K562 (cell line): ENCODE measurements around the gene PCDHGA7. TPM values are rescaled to one million over a fixed set of nuclear protein-coding genes. Genes with fewer than 3 reads are reported as not detected.
A peak's percentile ranks its signal among the peaks of the same experiment; 100 is the strongest.
"Not testable (repeated sequence)": the region's sequence is repeated elsewhere in the genome, so short reads cannot be mapped to it uniquely, and the experiment has no call there.

ENCODE experiments used
- ATAC-seq: fragments of 200-7000 bp; cut with Tn5 transposase; 3 replicates; pipeline ENCODE4 v1.9.1; 2020; ENCODE audit warnings: moderate library complexity
- BruUV-seq: library from RNA; stranded (reverse); fragments of 400-500 nt; replicated peaks from 2 replicates; lab custom pipeline; 2021; lab: Mats Ljungman, UMichigan
- CTCF ChIA-PET: fragments of 300-600 bp; formaldehyde crosslinking; extraction: SDS; loops from one replicate; lab custom pipeline; 2021; ENCODE audit warnings: low intra/inter-chr PET ratio; lab: Yijun Ruan, JAX
- POLR2A ChIA-PET: fragments of 300-600, 350-650 bp; sonication (Branson Sonifier 250); formaldehyde crosslinking; extraction: SDS; loops from one replicate; lab custom pipeline; 2021; ENCODE audit warnings: antibody characterized with exemption, inconsistent platforms; lab: Yijun Ruan, JAX
- DNase-seq, 4 experiments: peaks; one replicate each; pipeline versions ENCODE4 v3.0.0 to v3.0.0-alpha.2; 2011 to 2018; ENCODE audit warnings: low spot score in 3 of 4, mixed read lengths in 3 of 4; ENCODE audit errors: extremely low read depth in 1 of 4
- FAIRE-seq: peaks from 2 replicates; lab custom pipeline; 2011; peaks lifted over from hg19 to GRCh38; lab: Jason Lieb, UNC
- H2AFZ ChIP-seq: 2 replicates; pipeline ENCODE4 v1.6.0; 2011; ENCODE audit warnings: low read depth, low read length, control low read depth, inconsistent platforms
- H3K27ac ChIP-seq: fragments of 200-600 bp; 3 replicates; pipeline ENCODE4 v1.8.0; 2011; ENCODE audit warnings: low read depth, mild to moderate bottlenecking, control low read depth, inconsistent platforms, low read length, moderate library complexity, mixed read lengths; ENCODE audit errors: extremely low read depth
- H3K27me3 ChIP-seq, 2 experiments: fragments of 300-600 bp in 1 of 2; 2 replicates in 1 of 2; 3 replicates in 1 of 2; pipeline versions ENCODE4 v1.6.0 to v1.8.0; 2011; ENCODE audit warnings: inconsistent platforms in 2 of 2, low read length in 2 of 2, mild to moderate bottlenecking in 1 of 2, mixed read lengths in 1 of 2, moderate library complexity in 1 of 2; ENCODE audit not compliant: control insufficient read depth in 2 of 2, insufficient read depth in 2 of 2
- H3K36me3 ChIP-seq: fragments of 300-600 bp; 3 replicates; pipeline ENCODE4 v1.8.0; 2011; ENCODE audit warnings: mild to moderate bottlenecking, low read length, inconsistent platforms; ENCODE audit not compliant: control insufficient read depth, insufficient read depth
- H3K4me1 ChIP-seq, 2 experiments: fragments of 200-600 bp in 1 of 2; replicated peaks in 1 of 2; 2 replicates in 1 of 2; 3 replicates in 1 of 2; pipeline versions ENCODE4 v1.5.1 to v1.8.0; 2011; ENCODE audit warnings: inconsistent platforms in 2 of 2, low read length in 2 of 2, mild to moderate bottlenecking in 1 of 2, mixed read lengths in 1 of 2, moderate library complexity in 1 of 2; ENCODE audit not compliant: control insufficient read depth in 2 of 2, insufficient read depth in 2 of 2
- H3K4me2 ChIP-seq: 2 replicates; pipeline ENCODE4 v1.6.1; 2011; ENCODE audit warnings: low read length, control low read depth, inconsistent platforms, mixed read lengths; ENCODE audit not compliant: insufficient read depth
- H3K4me3 ChIP-seq: fragments of 200-600 bp; sonication (generic), shearing (Covaris generic); 2 replicates; pipeline ENCODE4 v1.5.1; 2016; ENCODE audit warnings: control low read depth, inconsistent platforms
- H3K79me2 ChIP-seq: fragments of 200-600 bp; 3 replicates; pipeline ENCODE4 v1.8.0; 2011; ENCODE audit warnings: low read length, inconsistent platforms; ENCODE audit not compliant: control insufficient read depth, insufficient read depth
- H3K9ac ChIP-seq, 2 experiments: 2 replicates each; pipeline versions ENCODE4 v1.6.0 to v1.6.1; 2011; ENCODE audit warnings: low read depth in 2 of 2, low read length in 2 of 2, control low read depth in 1 of 2, inconsistent platforms in 1 of 2, mild to moderate bottlenecking in 1 of 2, mixed read lengths in 1 of 2; ENCODE audit not compliant: insufficient read depth in 1 of 2
- H3K9me1 ChIP-seq: one replicate; pipeline ENCODE4 v1.6.0; 2011; ENCODE audit warnings: inconsistent platforms, mild to moderate bottlenecking, low read length, moderate library complexity; ENCODE audit not compliant: control insufficient read depth, insufficient read depth
- H3K9me3 ChIP-seq: replicated peaks from 2 replicates; pipeline ENCODE4 v1.5.1; 2011; ENCODE audit warnings: low read depth, low read length, inconsistent platforms; ENCODE audit not compliant: control insufficient read depth, insufficient read depth
- H4K20me1 ChIP-seq: replicated peaks from 2 replicates; pipeline ENCODE4 v1.6.1; 2011; ENCODE audit warnings: low read length, inconsistent platforms, mixed read lengths; ENCODE audit not compliant: control insufficient read depth, insufficient read depth
- WGBS: fragments of 100-300 bp; shearing (Covaris generic); methylation state at CpG from one replicate; pipeline ENCODE4 v1.1.6; 2016; ENCODE audit warnings: low coverage, mixed read lengths; ENCODE audit not compliant: insufficient coverage; ENCODE audit errors: missing lambda C conversion rate; 5-methylcytosine and 5-hydroxymethylcytosine counted together
- in situ Hi-C: fragments of 300-500 bp; cut with MboI; formaldehyde crosslinking; loops from 4 replicates; pipeline ENCODE4 v1.15.0; 2018; ENCODE audit warnings: inconsistent platforms, mixed read lengths
- intact Hi-C: fragments of 100-400 bp; cut with micrococcal nuclease; formaldehyde crosslinking; loops from 2 replicates; pipeline ENCODE4 v1.14.2; 2022
- polyA plus RNA-seq, 8 experiments: library from polyadenylated mRNA; depleted of rRNA in 4 of 8; stranded (reverse) in 5 of 8; unstranded in 3 of 8; fragments of >200 nt; fragmentation: Nextera tagmentation in 2 of 8; fragmentation: Illumina TruSeq in 1 of 8; extraction: Ambion mirVana in 2 of 8; extraction: Trizol in 1 of 8; gene quantifications; 2 replicates each; pipeline versions ENCODE4 v1.2.1 to v1.2.3, GENCODE V29; 2011 to 2014; ENCODE audit warnings: inconsistent platforms in 1 of 8, missing spikeins in 1 of 8
- total RNA-seq, 7 experiments: library from RNA; depleted of rRNA in 6 of 7; stranded (reverse); fragments of >200 nt in 6 of 7; fragmentation: Illumina TruSeq in 2 of 7; extraction: Trizol in 2 of 7; gene quantifications; 2 replicates each; pipeline versions ENCODE4 v1.2.1 to v1.2.3, GENCODE V29; 2011 to 2021; ENCODE audit warnings: low replicate concordance in 1 of 7
- TF ChIP-seq, protein P1 (sequence below), 3 experiments: IDR thresholded peaks in 2 of 3; conservative IDR thresholded peaks in 1 of 3; 2 replicates each; pipeline ENCODE4 v1.5.1; 2011 to 2012; ENCODE audit warnings: low read length in 3 of 3, mild to moderate bottlenecking in 3 of 3, control low read depth in 2 of 3, improper control_type of control experiment in 1 of 3, inconsistent platforms in 1 of 3, low read depth in 1 of 3, mixed read lengths in 1 of 3, moderate library complexity in 1 of 3; ENCODE audit not compliant: insufficient read depth in 2 of 3
- TF ChIP-seq, protein P2 (sequence below): fragments of 450-650 bp; IDR thresholded peaks from 2 replicates; pipeline ENCODE4 v1.6.1; 2016
- TF ChIP-seq, protein P3 (sequence below): IDR thresholded peaks from 2 replicates; pipeline ENCODE4 v1.6.1; 2011; ENCODE audit warnings: borderline replicate concordance, low read depth, mild to moderate bottlenecking, moderate library complexity, low read length; ENCODE audit not compliant: insufficient read depth, poor library complexity, severe bottlenecking

Gene PCDHGA7
- total and polyA plus RNA-seq, 9 of the 15 experiments (the other 6 are each of a cell fraction or from before 2014, with no cell fraction given), result 0.03 to 0.11 (median 0.06) TPM; not detected in 5

DNA sequence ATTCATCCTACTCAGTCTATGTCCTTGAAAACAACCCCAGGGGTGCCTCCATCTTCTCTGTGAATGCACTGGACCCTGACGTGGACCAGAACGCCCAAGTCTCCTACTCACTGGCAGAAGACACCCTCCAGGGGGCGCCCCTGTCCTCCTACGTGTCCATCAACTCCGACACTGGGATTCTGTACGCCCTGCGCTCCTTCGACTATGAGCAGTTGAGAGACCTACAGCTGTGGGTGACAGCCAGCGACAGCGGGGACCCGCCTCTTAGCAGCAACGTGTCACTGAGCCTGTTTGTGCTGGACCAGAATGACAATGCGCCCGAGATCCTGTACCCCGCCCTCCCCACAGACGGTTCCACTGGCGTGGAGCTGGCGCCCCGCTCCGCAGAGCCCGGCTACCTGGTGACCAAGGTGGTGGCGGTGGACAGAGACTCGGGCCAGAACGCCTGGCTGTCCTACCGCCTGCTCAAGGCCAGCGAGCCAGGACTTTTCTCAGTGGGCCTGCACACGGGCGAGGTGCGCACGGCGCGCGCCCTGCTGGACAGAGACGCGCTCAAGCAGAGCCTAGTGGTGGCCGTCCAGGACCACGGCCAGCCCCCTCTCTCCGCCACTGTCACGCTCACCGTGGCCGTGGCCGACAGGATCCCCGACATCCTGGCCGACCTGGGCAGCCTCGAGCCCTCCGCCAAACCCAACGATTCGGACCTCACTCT is 6.9 kb upstream of the PCDHGA7 start:
- CTCF ChIA-PET, result not testable (repeated sequence)

More for the DNA sequence above, 6.9 kb upstream of the PCDHGA7 start:
- H3K79me2 ChIP-seq, FAIRE-seq: not testable (repeated sequence)
- TF ChIP-seq, protein P1, sequence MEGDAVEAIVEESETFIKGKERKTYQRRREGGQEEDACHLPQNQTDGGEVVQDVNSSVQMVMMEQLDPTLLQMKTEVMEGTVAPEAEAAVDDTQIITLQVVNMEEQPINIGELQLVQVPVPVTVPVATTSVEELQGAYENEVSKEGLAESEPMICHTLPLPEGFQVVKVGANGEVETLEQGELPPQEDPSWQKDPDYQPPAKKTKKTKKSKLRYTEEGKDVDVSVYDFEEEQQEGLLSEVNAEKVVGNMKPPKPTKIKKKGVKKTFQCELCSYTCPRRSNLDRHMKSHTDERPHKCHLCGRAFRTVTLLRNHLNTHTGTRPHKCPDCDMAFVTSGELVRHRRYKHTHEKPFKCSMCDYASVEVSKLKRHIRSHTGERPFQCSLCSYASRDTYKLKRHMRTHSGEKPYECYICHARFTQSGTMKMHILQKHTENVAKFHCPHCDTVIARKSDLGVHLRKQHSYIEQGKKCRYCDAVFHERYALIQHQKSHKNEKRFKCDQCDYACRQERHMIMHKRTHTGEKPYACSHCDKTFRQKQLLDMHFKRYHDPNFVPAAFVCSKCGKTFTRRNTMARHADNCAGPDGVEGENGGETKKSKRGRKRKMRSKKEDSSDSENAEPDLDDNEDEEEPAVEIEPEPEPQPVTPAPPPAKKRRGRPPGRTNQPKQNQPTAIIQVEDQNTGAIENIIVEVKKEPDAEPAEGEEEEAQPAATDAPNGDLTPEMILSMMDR (IDR thresholded peaks at IDR 0.05 in 2 of 3, conservative IDR thresholded peaks at IDR 0.05 in 1 of 3; ENCODE audit: insufficient read depth in 2 of 3, low read depth in 1 of 3, low read length in 3 of 3), result peak; percentile 8 to 37 (median 35); a peak in 3 of 6 replicates
- TF ChIP-seq, protein P2, sequence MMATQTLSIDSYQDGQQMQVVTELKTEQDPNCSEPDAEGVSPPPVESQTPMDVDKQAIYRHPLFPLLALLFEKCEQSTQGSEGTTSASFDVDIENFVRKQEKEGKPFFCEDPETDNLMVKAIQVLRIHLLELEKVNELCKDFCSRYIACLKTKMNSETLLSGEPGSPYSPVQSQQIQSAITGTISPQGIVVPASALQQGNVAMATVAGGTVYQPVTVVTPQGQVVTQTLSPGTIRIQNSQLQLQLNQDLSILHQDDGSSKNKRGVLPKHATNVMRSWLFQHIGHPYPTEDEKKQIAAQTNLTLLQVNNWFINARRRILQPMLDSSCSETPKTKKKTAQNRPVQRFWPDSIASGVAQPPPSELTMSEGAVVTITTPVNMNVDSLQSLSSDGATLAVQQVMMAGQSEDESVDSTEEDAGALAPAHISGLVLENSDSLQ, result peak; percentile 55
- TF ChIP-seq, protein P3, sequence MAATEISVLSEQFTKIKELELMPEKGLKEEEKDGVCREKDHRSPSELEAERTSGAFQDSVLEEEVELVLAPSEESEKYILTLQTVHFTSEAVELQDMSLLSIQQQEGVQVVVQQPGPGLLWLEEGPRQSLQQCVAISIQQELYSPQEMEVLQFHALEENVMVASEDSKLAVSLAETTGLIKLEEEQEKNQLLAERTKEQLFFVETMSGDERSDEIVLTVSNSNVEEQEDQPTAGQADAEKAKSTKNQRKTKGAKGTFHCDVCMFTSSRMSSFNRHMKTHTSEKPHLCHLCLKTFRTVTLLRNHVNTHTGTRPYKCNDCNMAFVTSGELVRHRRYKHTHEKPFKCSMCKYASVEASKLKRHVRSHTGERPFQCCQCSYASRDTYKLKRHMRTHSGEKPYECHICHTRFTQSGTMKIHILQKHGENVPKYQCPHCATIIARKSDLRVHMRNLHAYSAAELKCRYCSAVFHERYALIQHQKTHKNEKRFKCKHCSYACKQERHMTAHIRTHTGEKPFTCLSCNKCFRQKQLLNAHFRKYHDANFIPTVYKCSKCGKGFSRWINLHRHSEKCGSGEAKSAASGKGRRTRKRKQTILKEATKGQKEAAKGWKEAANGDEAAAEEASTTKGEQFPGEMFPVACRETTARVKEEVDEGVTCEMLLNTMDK, result peak; percentile 40
- TF ChIP-seq, all 486 proteins: peak for 3; not testable (repeated sequence) for 483
- H3K27ac ChIP-seq, H3K4me1 ChIP-seq, H3K4me2 ChIP-seq, H4K20me1 ChIP-seq, H3K9me1 ChIP-seq, H3K9ac ChIP-seq, H3K9me3 ChIP-seq, in situ Hi-C loops, H2AFZ ChIP-seq, POLR2A ChIA-PET, BruUV-seq, H3K4me3 ChIP-seq, intact Hi-C loops, H3K36me3 ChIP-seq: not testable (repeated sequence)
- DNase-seq (peak in 1 of 4 experiments; percentile 30), ATAC-seq (peak; percentile 72; the same call in 2 of the 3 replicates)
- peaks cover 4 to 32% of the 10 kb centered on the region in 2 experiments; a peak in 4 of 5 replicates for H3K27me3 ChIP-seq
- WGBS, result 28% methylated on average over 23 of the region's 48 CpGs
